GM19455 (cell line): ENCODE results near the gene TPT1.
"Not testable (repeated sequence)": the region's sequence is repeated elsewhere in the genome, so short reads cannot be mapped to it uniquely, and the experiment has no call there.

Experiments
- ATAC-seq: cut with Tn5 transposase; IDR thresholded peaks from one replicate; pipeline ENCODE4 v1.9.1; 2021; ENCODE audit not compliant: unreplicated experiment

The TPT1 gene

DNA sequence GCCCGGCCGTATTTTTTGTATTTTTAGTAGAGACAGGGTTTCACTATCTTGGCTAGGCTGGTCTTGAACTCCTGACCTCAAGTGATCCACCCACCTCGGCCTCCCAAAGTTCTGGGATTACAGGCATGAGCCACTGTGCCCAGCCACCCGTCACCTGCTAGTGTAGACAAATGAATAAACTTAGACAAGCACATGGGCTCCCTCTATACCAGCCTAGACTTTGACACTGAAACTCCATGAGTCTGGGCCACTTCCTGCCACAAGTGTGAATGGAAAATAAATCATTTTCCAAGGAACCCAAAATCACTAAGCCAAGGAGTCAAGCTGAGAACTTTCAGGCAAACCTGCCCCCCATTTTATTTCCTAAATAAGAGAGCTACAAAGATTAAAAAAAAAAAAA, 27.0 kb upstream of the TPT1 start:
- no peak for ATAC-seq

DNA sequence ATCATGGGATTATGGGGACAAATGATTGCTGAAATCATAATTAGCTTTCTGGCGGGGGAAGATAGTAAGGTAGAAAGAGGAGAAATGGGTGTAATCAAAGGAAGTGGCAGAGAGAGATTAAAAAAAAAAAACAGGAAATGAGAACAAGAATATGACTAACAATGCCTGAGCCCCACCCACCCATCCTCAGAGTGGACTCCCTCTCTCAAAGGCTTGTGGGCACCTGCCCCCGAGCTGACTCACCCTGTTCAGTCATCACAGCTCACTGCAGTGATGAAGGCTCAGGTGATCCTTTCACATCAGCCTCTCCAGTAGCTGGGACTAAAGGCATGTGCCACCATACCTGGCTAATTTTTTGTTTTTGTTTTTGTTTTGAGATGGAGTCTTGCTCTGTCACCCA, 26.4 kb upstream of the TPT1 start:
- ATAC-seq, result peak; percentile 88

DNA sequence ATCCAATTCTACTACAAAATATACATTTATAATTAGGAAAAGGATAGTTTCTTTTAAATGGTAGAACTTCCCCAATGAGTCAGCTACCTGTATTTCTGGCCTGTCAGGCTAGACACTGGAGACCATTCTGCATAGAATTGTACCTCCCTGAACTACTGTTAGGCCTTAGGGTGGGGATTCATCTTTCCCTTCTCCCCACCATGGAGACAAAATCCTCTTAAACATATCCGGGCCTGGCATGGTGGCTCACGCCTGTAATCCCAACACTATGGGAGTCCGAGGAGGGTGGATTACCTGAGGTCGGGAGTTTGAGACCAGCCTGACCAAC, 24.5 kb upstream of the TPT1 start:
- no peak for ATAC-seq

DNA sequence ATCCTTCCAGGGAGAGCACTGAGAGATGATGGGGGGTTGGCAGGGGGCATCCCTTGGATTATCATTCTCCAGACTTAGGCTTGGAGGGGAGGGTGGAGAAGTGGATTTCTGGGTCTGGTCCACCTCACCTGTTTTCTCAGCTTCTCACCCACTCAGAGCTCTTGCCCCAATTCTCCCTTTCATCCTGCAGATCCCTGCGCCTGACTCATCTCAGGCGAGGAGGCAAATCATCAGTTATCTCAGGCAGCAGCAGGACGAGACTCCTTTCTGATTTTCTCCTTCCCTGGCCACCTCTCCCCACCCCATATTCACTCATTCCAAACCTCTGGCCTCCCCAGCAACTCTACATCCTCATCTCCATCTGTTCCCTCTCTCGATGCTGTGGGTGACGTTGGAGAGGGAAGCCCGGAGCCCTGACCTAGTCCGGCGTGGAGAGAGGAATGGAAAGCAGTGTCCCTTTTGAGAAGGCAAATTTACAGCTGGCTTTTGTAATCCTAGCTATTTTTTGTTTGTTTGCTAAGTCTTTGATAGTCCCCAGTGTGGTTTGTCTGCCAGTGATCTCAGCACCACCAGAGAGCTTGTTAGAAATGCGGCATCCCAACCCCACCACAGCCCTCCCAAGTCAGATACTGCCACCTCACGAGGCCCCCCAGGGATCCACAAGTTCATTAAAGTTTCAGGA, 24.0 kb upstream of the TPT1 start:
- no peak for ATAC-seq

DNA sequence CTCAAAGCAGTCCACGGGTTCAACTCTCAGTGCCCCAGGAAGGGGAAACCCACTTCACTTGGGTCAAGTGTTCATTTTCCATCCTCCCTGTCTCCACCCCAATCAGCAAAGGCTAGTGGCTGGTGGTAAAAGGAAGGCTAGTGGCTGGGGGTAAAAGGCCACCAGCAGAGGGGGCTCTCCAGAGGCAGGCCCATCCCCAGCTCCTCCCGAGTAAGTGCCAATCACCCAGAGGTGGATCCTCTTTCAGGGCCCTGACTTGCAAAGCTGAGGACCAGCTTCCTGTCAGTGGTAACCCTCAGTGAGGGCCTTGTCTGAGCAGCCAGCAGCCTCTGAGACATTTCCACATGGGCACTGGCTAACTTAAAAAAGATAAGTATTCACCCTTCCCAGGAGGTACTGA, 22.0 kb upstream of the TPT1 start:
- ATAC-seq, result no peak

DNA sequence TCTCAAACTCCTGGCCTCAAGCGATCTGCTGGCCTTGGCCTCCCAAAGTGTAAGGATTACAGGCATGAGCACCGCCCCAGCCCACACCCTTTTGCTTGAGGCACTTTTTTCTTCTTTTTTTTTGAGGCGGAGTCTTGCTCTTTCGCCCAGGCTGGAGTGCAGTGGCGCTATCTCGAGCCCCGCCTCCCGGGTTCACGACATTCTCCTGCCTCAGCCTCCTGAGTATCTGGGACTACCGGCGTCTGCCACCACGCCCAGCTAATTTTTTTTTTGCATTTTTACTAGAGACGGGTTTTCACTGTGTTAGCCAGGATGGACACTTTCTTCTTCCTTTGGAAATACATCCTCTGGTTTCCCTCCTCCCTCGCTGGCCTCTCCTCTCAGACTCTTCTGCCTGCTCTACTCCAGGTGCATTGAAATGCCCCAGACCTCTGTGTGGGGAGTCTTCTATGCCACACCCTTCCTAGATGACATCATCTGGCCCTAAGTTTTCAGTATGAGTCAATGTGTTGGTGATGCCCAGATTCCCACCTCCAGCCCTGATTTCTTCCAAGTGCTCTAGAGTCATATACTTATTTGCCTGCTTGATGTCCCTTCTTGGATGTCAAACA, 20.7 kb upstream of the TPT1 start:
- ATAC-seq, result no peak

DNA sequence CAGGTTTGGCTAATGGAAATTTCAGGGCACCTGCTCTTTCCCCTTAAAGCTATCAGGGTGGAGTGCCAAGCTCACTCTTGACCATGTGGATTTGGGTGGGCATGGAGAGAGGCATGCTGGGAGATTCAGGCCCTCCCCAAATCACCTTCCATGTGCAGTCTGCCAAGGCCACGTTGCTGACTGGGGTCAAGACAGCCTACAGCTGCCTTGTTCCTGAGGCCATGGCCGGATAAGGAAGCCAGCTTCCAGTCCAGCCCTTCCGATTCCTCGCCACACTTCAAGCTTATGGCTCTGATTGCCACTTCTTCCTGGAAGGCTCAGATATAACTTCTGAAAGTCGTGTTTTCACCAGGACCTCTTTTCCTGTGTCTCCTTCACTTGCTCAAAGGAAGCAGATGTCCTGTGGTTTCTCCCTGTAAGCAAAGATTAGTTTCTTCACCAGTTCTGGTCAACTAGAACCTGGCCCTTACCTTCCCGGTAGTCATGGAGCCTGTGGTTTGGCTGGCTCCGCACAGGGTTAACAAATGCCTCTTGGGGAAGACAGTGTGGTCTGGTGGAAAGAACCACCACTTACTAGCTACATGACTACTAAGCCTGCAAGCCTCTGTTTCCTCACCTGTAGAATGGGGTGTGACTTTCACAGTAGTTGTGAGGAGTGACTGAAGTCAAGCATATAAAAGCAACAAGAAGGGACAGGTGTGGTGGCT, 16.1 kb upstream of the TPT1 start:
- ATAC-seq, result no peak

DNA sequence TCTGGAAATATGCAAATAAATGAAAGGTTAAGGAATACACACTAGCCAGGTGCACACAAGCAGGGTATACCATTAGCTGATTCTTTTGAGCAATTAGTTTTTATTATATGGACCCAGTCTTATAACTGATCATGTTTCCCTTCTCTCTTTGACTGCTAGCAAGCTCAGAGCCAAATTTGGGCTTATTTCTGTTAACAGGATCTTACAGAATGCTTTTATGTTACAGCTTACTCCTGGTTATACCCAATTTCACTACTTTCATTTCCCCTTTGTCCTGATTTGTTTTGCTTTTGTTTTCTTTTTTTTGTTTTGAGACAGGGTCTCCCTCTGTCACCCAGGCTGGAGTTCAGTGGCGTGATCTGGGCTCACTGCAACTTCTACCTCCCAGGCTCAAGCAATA, 12.9 kb upstream of the TPT1 start:
- no peak for ATAC-seq

DNA sequence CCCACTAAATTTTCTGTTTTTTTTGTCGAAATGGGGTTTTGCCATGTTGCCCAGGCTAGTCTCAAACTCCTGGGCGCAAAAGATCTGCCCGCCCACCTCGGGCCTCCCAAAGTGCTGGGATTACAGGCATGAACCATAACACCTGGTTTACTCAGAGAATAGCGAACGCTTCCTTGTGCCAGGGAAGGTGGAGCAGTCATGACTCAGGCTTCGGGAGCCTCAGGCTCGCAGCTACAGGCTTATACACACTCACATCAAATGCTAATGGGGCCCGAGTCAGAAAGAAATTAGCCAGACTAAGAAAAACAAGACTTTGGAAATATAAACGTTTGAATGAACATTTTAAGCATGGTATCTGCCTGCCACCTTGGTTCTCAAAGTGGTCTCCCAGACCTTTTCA, 11.0 kb upstream of the TPT1 start:
- ATAC-seq, result no peak

DNA sequence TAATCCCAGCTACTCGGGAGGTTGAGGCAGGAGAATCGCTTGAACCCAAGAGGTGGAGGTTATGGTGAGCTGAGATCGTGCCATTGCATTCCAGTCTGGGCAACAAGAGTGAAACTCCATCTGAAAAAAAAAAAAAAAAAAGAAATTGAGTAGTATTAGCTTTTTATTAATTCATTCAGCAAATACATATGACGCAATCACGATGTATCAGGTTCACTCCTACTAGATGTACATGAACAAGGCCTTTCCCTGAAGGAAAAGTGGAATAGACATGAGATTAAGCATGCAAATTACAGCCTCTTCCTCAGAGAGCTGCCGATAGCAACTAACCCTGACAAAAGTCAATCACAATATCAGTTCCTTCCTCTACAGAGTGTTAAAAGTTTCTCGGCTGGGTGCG, 9.2 kb upstream of the TPT1 start:
- no peak for ATAC-seq

DNA sequence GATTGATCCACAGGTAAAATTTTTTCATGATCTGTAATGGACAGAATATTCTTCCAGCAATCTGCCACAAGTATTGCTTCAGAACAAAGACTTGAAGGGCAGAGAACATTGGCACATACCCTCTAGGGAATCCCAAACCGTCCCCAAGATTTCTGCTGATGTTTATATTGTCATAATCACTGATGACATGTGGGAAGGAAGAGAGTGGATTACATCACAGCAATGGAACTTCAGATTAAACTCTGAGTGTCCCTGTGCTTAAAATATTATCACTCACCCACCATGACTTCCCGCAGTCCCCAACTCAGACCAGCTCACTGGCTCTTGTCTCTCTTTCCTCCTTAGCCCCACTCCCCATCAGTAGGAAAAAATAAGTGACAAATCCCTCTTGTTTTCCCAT, 8.5 kb upstream of the TPT1 start:
- ATAC-seq, result no peak

DNA sequence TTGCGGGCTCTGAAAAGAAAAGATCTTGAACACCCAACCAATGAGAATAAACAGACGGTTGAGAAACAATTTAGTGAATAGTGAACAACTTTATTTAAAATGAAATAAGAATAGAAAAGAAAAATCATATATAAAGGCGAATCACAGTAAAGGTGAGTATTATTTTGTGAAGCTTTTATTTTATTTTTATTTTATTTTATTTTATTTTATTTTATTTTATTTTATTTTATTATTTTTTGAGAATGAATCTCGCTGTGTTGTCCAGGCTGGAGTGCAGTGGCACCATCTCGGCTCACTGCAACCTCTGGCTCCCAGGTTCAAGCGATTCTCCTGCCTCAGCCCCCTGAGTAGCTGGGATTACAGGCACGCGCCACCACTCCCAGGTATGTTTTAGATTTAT, 3.1 kb upstream of the TPT1 start:
- ATAC-seq, result not testable (repeated sequence)

DNA sequence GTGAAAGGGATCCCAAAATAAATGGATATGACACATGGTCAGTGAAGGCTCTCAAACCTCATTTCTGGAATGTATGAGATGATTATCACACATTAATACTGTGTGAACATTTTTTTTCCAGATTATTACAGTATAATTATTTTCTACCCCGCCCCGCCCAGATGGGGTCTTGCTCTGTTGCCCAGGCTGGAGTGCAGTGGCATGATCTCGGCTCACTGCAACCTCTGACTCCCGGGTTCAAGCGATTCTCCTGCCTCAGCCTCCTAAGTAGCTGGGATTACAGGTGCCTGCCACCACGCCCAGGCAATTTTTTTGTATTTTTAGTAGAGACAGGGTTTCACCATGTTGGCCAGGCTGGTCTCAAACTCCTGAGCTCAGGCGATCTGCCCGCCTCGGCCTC, 2.1 kb upstream of the TPT1 start:
- ATAC-seq, result not testable (repeated sequence)

DNA sequence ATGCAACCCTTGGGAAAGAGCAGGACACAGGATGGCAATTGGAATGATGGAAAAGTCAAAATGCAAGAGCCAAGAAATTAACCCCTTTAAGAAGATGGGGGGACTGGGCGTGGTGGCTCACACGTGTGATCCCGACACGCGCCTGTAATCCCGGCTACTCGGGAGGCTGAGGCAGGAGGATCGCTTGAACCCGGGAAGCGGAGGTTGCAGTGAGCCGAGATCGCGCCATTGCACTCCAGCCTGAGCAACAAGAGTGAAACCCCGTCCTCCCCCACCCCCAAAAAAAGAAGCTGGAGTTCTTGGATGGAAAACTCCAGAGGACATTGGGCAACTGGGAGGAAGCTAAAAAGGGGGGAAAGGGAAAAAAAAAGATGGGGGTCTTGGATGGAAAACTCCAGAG, 1.7 kb upstream of the TPT1 start:
- ATAC-seq, result not testable (repeated sequence)

DNA sequence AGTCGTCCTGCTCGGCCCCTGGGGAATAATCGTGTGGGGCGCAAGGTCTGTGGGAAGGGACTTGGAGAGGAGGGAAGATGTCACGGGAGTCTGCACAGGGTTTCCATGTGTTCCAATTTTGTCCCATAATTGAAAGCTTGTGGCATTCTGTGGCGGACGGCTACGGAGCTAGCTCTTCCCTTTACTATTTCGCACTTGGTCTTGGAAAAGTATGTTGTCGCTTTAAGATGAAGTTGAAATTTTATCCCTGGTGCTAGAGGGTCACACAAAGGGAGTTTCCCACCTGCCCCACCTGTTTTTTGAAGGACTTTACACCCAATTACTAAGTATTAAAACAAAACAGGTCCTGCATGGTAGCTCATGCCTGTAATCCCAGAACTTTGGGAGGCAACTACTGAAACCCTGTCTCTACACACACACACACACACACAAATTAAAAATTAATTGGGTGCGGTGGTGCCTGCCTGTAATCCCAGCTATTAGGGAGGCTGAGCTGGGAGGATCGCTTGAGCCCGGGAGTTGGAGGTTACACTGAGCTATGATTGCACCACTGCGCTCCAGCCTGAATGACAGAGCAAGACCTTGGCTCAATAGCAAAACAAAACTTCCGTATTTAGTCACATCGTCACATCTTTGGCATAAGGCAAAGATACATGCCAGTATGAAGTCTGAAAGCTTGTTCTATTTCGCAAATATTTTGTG, 967 bp upstream of the TPT1 start:
- no peak for ATAC-seq

DNA sequence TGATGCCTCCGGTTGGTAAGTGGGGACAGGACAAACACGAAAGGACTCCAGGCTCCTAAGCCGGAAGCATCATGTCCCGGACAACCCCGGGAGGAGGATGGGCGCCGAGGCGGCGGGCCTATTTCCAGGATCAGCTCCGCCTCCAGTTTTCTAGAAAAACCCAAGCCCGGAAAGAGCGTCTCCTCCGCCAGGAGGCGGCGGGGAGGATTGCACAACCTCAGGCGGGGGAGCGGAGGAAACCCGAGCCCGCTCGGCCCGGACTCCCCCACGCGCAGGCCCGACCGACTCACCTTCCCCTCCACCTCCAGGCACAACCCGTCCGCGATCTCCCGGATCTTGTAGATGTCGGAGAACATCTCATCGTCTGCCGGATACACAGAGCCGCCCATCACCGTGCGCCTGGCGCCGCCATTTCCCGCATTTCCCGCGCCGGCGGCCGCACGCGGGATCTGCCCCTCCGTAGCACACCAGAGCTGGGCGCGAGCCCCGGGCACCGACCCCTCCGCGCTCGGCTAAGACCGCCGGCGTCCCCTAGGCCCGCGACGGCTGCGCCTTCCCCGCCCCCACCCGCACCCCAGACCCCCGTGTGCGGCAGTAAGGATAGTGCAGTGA, 455 bp downstream of the TPT1 start:
- ATAC-seq, result peak; percentile 41

DNA sequence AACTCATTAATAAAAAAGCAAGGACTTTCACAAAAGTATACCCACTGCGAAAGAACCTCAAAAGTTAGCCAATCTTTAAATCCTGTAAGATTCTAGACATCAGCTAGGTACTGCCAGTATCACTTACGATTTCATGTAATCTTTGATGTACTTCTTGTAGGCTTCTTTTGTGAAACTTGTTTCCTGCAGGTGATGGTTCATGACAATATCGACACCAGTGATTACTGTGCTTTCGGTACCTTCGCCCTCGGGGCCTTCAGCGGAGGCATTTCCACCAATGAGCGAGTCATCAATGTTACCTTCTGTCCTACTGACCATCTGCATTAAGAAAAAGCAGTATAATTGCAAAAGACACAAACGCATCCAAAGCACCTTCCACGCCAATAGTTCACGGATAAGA, 1.1 kb downstream of the TPT1 start:
- no peak for ATAC-seq

DNA sequence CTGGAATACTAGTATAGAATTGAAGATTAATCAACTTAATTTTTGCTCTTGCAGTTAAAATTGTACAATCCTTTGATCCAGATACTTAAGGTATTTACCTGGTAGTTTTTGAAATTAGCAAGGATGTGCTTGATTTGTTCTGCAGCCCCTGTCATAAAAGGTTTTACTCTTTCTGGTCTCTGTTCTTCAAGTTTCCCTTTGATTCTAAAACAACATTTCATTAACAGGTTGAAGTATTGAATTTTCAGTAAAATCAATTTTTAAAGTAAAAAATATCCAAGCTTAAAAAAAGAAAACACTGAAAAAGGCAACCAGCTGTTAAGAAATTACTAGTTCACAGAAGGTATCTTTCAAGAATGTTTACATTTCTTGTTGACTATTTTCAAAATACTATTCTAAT, 1.6 kb downstream of the TPT1 start:
- ATAC-seq, result no peak

DNA sequence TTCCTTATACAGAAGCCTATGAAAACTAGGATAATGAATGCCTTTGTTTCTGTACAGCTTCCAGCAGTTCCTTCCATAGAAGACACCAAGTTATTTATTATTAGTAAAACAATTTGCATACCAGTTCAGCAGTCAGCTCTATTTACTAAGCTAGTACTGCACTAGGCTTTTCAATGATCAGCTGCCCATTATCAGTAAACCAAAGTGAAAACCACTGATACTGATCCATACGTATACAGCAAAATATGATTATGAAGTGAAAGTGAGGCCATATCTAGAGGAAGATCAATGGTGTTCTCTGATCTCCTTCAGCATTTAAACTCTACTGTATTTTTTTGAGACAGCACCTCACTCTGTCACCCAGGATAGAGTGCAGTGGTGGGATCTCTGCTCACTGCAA, 3.2 kb downstream of the TPT1 start:
- no peak for ATAC-seq

DNA sequence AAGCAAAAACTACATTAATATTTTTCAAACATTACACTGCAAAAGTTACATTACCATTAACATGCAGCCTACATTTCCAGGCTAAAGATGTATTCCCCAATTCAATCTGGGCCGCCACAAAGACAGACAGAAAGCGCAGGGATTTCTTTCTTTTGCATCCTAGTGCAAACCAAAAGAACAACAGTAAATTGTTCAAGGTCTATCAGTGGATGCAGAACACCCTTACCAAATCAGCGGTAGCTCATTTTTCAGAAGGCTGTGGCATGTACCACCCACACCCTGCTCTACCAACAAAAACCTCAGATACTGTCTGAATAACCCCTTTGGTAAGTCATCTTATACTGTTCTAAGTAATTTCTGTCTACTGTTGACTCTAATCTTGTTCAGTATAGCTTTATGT, 3.6 kb downstream of the TPT1 start:
- no peak for ATAC-seq

DNA sequence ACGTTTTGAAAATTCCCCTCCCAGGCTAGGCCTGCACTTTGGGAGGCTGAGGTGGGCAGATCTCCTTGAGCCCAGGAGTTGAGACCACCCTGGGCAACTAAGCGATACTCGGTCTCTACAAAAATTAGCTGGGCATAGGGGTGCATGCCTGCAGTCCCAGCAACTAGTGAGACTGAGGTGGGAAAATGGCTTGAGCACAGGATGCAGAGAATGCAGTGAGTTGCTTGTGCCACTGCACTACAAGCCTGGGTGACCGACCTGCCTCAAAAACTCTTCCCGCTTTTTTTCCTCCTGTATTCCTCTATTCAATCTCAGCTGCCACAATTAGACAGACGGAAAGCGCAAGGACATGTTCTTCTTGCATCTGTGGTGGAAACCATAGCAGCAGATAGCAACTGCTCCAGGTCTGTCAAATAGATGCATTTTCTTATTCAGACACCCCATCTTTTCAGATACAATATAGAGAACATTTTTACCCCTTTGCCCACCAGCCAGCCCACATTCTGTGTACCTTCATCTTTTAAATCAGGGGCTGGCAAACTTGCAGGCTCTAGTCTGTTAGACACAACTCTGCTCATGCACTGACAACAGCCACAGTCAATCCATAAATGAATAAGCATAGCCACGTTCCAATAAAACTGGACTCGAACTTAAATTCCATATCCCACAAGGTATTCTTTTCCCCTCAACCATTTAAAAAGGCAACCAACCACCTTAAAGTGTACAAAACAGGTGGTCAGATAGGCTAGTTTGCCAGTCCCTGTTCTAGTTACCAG, 4.8 kb downstream of the TPT1 start:
- ATAC-seq, result no peak
